Activated CD4-positive, alpha-beta T cell treated with anti-CD3 and anti-CD28 coated beads, Interleukin-2, amount 50 U/mL, for 48 hours (primary cell): ENCODE measurements around the gene STAT5A.
A peak's percentile ranks its signal among the peaks of the same experiment; 100 is the strongest.
"Not testable (repeated sequence)": the region's sequence is repeated elsewhere in the genome, so short reads cannot be mapped to it uniquely, and the experiment has no call there.

Source experiments
- DNase-seq, 2 experiments: peaks; one replicate each; pipeline ENCODE4 v3.0.0-alpha.2; 2020

Gene STAT5A

DNA sequence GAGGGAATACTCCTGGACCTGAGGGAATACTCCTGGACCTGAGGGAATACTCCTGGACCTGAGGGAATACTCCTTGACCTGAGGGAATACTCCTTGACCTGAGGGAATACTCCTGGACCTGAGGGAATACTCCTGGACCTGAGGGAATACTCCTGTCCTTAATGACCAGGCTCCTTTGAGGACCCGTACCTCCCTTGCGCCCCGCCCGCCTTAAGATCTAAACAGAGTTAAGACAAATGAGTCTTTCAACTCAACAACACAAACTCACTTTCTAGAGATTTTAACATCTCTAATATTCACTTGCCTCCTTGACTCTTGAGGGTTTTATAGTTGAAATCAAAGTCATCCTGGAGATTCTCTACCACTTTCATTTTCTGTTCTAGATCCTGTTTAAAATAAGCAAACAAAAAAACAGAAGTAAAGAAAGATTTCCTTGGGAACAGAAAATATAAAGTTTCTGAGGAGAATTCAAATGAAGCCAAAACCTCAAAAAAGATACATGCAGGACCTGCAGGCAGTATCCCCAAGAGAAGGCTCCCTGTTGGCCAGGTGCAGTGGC, 50.2 kb downstream of the STAT5A start:
- no peak for DNase-seq

DNA sequence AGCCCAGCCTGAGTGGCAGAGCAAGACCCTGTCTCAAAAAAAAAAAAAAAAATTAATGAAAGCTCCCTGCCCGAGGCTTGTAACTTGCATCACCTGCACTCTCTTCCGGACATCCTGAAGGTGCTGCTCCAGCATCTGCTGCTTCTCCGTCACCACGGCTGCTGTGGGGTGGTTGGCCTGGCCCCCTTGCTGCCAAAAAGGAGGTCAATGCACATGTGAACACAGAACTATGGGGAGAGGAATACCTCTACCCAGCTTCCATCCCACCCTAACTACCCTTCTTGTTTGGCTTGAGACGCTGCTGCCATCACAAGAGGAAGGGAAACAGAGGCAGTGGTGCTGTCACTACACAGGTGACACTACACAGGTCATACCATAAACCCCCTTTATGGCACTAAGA, 50.9 kb downstream of the STAT5A start:
- DNase-seq, result no peak

DNA sequence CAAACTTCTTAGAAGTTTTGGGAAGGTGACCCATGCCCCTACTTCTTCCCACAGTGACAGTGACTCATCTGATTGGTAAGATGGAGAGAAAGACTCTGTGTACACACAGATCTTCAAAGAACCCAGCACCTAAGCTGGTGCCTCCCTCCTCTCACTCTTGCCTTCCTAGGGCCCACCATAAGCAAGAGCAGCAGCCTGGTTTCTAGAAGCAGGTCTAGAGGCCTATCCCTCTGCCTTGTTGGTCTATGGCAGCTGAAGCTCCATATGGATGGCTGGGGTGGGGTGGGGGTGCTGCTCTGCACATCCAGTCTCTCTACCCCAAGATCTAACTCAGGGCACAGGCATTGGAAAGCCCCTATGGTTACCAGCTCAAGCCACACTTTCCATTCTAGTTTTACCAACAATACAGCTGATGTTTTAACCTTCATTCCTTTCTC, 52.4 kb downstream of the STAT5A start:
- peak; percentile 50 to 63 for DNase-seq

DNA sequence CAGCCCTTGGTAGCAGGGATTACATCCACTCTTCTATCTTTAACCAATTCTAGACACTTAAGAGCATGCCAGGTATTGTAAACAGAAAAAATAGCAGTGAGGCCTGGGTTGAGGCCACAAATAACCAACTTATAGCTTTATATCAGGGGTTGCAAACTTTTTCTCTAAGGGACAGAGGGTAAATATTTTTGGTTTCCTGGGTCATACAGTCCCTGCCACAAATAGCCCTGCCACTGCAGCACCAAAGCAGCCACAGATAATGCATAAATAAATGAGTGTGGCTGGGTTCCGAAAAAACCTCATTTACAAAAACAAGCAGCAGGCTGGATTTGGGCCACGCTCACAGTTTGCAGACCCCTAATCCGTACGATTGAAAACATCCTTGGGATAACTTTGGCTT, 53.3 kb downstream of the STAT5A start:
- no peak for DNase-seq

DNA sequence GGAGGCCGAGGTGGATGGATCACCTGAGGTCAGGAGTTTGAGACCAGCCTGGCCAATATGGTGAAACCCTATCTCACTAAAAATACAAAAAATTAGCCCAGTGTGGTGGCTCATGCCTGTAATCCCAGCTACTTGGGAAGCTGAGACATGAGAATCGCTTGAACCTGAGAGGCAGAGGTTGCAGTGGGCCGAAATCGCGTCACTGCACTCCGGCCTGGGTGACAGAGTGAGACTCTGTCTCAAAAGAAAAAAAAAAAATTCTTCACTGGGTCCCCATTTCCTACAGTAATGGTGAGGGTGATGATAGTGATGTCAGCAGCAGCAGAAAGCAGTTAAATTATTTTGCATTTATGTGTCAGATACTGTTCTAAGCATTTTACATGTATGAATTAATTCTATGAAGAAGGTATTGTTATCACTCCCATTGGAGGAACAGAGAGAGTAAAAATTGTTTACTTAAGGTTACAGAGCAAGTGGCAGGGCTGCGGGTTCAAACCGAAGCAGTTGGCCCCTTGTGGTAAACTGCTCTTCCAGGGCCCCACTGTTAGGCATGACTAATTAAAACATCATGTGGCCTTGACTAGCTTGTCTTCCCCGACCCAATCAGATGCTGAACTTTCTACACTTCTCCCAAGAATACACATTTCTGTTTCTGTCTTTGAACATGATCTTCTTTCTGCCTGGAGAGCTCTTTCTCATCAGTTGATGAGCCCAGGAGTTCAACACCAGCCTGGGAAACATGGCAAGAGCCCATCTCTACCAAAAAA, 54.1 kb downstream of the STAT5A start:
- DNase-seq, result peak; percentile 41 to 58

DNA sequence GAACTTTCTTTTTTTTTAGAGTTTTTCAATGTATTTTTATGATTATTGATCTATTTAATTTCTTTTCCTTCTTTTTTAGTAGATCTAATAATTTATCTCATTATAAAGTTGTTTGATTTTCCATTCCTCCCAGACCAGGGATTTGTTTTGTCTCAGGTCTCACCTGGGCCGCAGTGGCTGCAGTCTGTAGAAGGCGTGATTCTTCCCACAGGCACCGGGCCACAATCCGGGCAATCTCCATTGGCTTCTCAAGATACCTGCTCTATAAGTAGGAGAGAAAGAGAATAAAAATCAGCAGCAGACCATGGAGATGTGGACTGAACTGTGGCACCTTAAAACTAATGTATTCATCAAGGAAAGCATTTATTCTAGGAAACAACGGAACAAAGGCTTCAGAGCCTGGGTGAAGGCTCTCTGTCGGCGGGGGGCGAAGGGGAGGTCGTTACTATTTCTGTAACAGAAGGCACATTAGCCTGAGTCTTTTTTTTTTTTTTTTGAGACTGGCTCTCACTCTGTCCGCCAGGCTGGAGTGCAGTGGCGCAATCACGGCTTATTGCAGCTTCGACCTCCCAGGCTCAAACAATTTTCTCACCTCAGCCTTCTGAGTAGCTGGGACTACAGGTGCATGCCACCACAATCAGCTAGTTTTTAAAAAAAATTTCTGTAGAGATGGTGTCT, 57.2 kb downstream of the STAT5A start:
- no peak for DNase-seq

DNA sequence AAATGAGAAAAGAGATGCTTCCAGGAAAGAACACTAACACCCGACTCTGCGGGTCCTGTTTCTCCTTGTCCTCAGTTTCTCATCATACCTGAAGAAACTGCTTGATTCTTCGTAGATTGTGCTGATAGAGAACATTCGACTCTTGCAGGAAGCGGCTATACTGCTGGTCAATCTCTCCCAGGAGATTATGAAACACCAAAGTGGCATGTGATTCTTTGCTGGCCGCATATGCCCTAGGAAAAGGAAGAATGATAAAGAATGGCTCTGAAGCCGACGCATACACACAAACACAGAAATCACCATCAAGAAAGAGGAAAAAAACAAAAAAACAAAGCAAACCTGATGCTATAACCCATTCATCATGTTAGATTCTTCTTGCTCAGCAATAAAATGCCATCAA, 58.2 kb downstream of the STAT5A start:
- no peak for DNase-seq

DNA sequence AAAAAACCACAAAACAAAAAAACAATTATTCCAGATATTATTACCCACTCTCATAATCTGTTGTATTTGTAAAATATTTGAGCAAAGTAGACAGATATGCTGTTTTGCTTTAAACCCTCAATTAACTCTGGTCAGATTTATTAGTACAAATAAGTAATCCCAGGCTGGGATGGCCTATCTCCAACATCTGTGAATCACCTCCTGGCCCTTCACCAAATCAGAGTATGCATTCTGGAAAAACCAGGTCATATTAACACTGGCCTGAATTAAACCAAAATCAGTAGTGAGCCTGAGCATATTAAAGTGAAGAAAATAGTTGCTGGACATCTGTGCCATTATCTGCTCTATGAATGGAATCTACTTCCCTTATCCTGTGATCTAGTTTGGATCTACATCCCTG, 58.9 kb downstream of the STAT5A start:
- no peak for DNase-seq

DNA sequence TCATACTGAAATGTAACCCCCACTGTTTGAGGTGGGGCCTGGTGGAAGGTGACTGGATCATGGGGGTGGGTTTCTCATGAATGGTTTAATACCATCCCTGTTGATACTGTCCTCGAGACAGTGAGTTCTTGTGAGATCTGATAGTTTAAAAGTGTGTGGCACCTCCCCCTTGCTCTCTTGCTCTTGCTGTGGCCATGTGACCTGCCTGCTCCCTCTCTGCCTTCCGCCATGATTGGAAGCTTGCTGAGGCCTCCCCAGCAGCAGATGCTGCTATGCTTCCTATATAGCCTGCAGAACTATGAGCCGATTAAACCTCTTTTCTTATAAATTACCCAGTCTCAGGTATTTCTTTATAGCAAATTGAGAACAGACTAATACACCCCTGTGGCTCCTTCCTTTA, 59.3 kb downstream of the STAT5A start:
- DNase-seq, result no peak

DNA sequence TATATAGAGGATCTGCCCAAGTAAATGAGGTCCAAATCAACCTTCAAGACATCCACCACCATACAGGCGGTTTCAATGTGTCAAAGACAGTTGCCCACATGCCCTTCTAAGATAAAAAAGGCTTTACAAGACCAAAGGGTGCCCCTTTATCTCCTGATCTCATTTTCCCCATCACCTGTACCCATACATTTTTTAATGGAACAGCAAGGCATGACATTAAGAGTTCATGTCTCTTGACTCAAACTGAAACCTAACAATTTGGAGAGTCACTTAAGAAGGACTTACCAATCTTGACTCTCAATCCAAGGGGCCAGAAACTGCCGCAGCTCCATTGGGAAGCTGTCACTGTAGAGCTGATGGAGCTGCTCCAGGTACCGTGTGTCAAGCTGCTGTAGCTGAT, 59.8 kb downstream of the STAT5A start:
- DNase-seq, result no peak

DNA sequence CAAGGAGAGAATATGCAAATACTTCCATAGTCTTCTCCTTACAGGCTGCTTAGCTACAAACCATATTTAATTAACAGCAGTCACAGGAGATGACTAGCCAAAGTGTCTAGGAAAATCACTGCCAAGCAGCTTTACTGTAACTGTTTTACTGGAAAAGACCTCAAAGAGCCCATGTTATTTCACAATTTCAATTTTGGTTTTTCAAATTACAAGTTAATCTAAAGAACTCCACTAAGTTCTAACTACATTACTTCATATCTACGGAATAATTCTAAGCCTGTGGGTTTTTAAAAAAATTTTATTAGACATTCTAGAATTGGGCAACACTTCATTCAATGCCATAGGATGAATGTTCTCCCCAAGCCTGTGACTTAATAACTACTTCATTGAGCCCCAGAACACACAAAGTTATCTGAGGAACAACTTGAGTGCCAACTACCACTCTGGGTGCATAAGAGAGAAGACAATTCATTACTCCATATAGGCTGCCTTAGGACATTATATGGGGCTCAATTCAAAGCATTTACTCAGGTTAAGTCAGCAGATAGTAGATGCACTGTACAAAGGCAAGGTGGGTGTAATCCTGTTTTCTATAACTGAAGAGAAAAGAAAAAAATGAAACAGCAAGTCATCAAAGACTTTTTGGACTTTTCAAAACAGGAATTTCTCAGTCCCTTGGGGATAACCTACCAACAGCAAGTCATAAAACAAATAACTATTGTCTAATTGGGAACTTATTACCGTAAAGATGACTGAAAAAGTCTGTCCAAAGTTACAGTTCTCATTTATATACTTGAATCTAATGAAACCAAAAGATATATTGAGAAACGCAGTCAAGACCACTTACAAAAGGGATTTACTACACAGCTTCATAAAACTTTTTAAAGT, 66.9 kb downstream of the STAT5A start:
- DNase-seq, result no peak

DNA sequence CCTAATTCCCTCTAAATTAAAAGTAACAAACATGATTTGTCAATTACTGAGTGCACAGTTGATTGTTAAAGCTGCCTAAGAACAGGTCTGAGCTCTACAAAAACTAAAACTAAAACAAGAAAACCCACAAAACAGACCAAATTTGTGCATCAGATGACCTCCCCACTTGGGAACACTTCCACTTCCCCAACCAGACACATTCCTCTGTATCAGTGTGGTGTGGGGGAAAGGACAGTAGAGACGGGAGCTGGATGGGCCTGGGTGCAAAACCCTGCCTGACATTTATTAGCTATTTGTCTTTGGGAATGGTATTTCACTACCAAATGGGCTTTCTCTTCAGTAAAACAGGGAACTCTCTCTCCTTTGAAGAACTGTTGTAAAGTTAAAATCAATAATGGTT, 70.1 kb downstream of the STAT5A start:
- no peak for DNase-seq

DNA sequence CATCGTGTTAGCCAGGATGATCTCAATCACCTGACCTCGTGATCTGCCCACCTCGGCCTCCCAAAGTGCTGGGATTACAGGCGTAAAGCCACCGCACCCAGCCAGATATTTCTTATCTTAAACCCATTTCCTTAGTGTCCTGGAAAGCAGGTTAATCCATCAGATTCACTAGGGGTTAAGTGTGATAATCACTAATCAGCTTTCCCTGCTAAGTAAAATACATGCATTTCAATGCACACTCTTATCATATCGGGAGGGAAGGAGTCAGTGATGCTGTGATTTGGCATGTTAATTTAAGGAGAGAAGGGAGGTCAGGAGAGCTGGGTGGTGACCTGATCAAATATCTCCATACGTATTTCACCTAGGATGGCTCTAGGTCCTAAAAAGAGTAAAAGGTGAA, 70.8 kb downstream of the STAT5A start:
- DNase-seq, result no peak

DNA sequence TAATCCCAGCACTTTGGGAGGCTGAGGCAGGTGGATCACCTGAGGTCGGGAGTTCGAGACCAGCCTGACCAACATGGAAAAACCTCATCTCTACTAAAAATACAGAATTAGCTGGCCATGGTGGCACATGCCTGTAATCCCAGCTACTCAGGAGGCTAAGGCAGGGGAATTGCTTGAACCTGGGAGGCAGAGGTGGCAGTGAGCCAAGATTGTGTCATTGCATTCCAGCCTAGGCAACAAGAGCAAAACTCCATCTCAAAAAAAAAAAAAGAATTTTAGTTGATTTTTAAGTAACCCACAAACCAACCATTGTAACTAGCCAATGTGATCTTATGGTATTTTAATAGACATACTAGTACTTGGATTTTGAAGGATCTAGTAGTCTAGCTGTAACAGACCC, 72.1 kb downstream of the STAT5A start:
- not testable (repeated sequence) for DNase-seq
